Endothelial cell of umbilical vein (primary cell): ENCODE data around the gene SHOC2. TPM values are rescaled to one million over a fixed set of nuclear protein-coding genes. Genes with fewer than 3 reads are reported as not detected.

Experiments used
- BruUV-seq: library from RNA; stranded (reverse); fragments of 400-500 nt; replicated peaks from 2 replicates; lab custom pipeline; 2021; lab: Mats Ljungman, UMichigan
- CTCF ChIA-PET: fragments of 300-600, 350-600 bp; sonication (Branson Sonifier 250); formaldehyde crosslinking; loops from one replicate; lab custom pipeline; 2021; ENCODE audit warnings: antibody characterized with exemption, inconsistent platforms; lab: Charles Lee
- POLR2A ChIA-PET: fragments of 300-600, 350-600 bp; sonication (Branson Sonifier 250); formaldehyde crosslinking; loops from one replicate; lab custom pipeline; 2021; ENCODE audit warnings: antibody characterized with exemption, inconsistent platforms; lab: Charles Lee
- DNase-seq: peaks from one replicate; pipeline ENCODE4 v3.0.0-alpha.2; 2011; ENCODE audit warnings: low read depth, low spot score
- FAIRE-seq: peaks from 2 replicates; lab custom pipeline; 2011; peaks lifted over from hg19 to GRCh38; lab: Jason Lieb, UNC
- H2AFZ ChIP-seq: 2 replicates; pipeline ENCODE4 v1.6.0; 2012; ENCODE audit warnings: low read depth, low read length, control low read depth, inconsistent platforms
- H3K27ac ChIP-seq: 2 replicates; pipeline ENCODE4 v1.5.1; 2011; ENCODE audit warnings: low read depth, mild to moderate bottlenecking, control low read depth, low read length, moderate library complexity; ENCODE audit not compliant: insufficient read depth
- H3K27me3 ChIP-seq, 2 experiments: 2 replicates each; pipeline versions ENCODE4 v1.6.0 to v1.6.1; 2011; ENCODE audit warnings: low read length in 2 of 2, mixed read lengths in 1 of 2; ENCODE audit not compliant: control insufficient read depth in 2 of 2, insufficient read depth in 2 of 2
- H3K36me3 ChIP-seq, 2 experiments: 2 replicates in 1 of 2; 3 replicates in 1 of 2; pipeline ENCODE4 v1.5.1; 2011; ENCODE audit warnings: low read length in 2 of 2, mild to moderate bottlenecking in 1 of 2, moderate library complexity in 1 of 2; ENCODE audit not compliant: control insufficient read depth in 2 of 2, insufficient read depth in 2 of 2; ENCODE audit errors: extremely low read depth in 1 of 2
- H3K4me1 ChIP-seq: 3 replicates; pipeline ENCODE4 v1.5.1; 2011; ENCODE audit warnings: mild to moderate bottlenecking, low read length; ENCODE audit not compliant: control insufficient read depth, insufficient read depth; ENCODE audit errors: extremely low read depth
- H3K4me2 ChIP-seq: 2 replicates; pipeline ENCODE4 v1.6.1; 2011; ENCODE audit warnings: low read length, control low read depth, mixed read lengths; ENCODE audit not compliant: insufficient read depth
- H3K4me3 ChIP-seq, 3 experiments: fragments of 200-600 bp in 1 of 3; sonication (generic), shearing (Covaris generic) in 1 of 3; replicated peaks in 1 of 3; 2 replicates each; pipeline ENCODE4 v1.5.1; 2011 to 2016; ENCODE audit warnings: control low read depth in 3 of 3, low read length in 3 of 3, mild to moderate bottlenecking in 2 of 3, inconsistent platforms in 1 of 3, low read depth in 1 of 3, moderate library complexity in 1 of 3; ENCODE audit not compliant: insufficient read depth in 1 of 3
- H3K79me2 ChIP-seq: 2 replicates; pipeline ENCODE4 v1.6.0; 2012; ENCODE audit warnings: low read length, inconsistent platforms; ENCODE audit not compliant: control insufficient read depth, insufficient read depth
- H3K9ac ChIP-seq: replicated peaks from 2 replicates; pipeline ENCODE3; 2011; ENCODE audit warnings: low read length, control low read depth; ENCODE audit not compliant: insufficient read depth; ENCODE audit errors: extremely low read depth
- H3K9me1 ChIP-seq: replicated peaks from 3 replicates; pipeline ENCODE4 v1.6.0; 2011; ENCODE audit warnings: mild to moderate bottlenecking, low read length; ENCODE audit not compliant: control insufficient read depth, insufficient read depth; ENCODE audit errors: extremely low read depth
- H3K9me3 ChIP-seq: replicated peaks from 2 replicates; pipeline ENCODE4 v1.5.1; 2012; ENCODE audit warnings: low read length, inconsistent platforms; ENCODE audit not compliant: control insufficient read depth, insufficient read depth
- H4K20me1 ChIP-seq: replicated peaks from 2 replicates; pipeline ENCODE3; 2011; ENCODE audit warnings: mild to moderate bottlenecking, low read length; ENCODE audit not compliant: control insufficient read depth, insufficient read depth; ENCODE audit errors: extremely low read depth
- EZH2 ChIP-seq: IDR thresholded peaks from 2 replicates; pipeline ENCODE4 v1.6.1; 2012; ENCODE audit warnings: borderline replicate concordance, low read depth, mild to moderate bottlenecking, moderate library complexity, low read length, inconsistent platforms; ENCODE audit not compliant: severe bottlenecking
- FOS ChIP-seq: IDR thresholded peaks from 2 replicates; pipeline ENCODE4 v1.6.1; 2011; ENCODE audit warnings: mild to moderate bottlenecking, low read length, moderate library complexity, borderline replicate concordance; ENCODE audit not compliant: insufficient read depth
- GATA2 ChIP-seq: IDR thresholded peaks from 2 replicates; pipeline ENCODE4 v1.7.0; 2011; ENCODE audit warnings: low read depth, mild to moderate bottlenecking, moderate library complexity, mixed read lengths, low read length; ENCODE audit not compliant: insufficient read length, insufficient read depth
- POLR2AphosphoS5 ChIP-seq: IDR thresholded peaks from 2 replicates; pipeline ENCODE4 v1.6.1; 2012; ENCODE audit warnings: low read depth, mild to moderate bottlenecking, control low read depth, low read length, moderate library complexity; ENCODE audit not compliant: insufficient read depth
- dilution Hi-C: fragments of 300-500 bp; cut with MboI; formaldehyde crosslinking; loops from one replicate; pipeline ENCODE4 v1.15.0; 2019; ENCODE audit warnings: low sequenced_read_pairs; ENCODE audit not compliant: extremely low pct_ligation_motif_present
- intact Hi-C: fragments of 100-400 bp; cut with micrococcal nuclease; formaldehyde crosslinking; loops from one replicate; pipeline ENCODE4 v1.10.0; 2022
- polyA plus RNA-seq, 4 experiments: library from polyadenylated mRNA; depleted of rRNA in 3 of 4; stranded (reverse) in 3 of 4; unstranded in 1 of 4; fragments of >200 nt; gene quantifications; 2 replicates each; pipeline versions ENCODE4 v1.2.1 to v1.2.3, GENCODE V29; 2011 to 2012; ENCODE audit warnings: missing spikeins in 1 of 4
- total RNA-seq: library from RNA; stranded (reverse); gene quantifications from 2 replicates; pipeline ENCODE4 v1.2.3, GENCODE V29; 2021
- TF ChIP-seq, protein P1 (sequence below), 2 donors: IDR thresholded peaks; 1 replicate in 1 of 2; 2 replicates in 1 of 2; pipeline ENCODE4 v1.5.1; 2011; ENCODE audit warnings: low read length in 2 of 2, mild to moderate bottlenecking in 2 of 2, moderate library complexity in 2 of 2, control low read depth in 1 of 2, inconsistent platforms in 1 of 2, low read depth in 1 of 2; ENCODE audit not compliant: insufficient read depth in 1 of 2; ENCODE audit errors: extremely low read depth in 1 of 2
- TF ChIP-seq, protein P2 (sequence below): IDR thresholded peaks from 2 replicates; pipeline ENCODE4 v1.6.1; 2011; ENCODE audit not compliant: insufficient read depth, insufficient read length

SHOC2 gene
- total and polyA plus RNA-seq, 2 donors (not counting 3 experiments of a cell fraction or from before 2014, with no cell fraction given): 13.0 to 37.1 TPM

DNA sequence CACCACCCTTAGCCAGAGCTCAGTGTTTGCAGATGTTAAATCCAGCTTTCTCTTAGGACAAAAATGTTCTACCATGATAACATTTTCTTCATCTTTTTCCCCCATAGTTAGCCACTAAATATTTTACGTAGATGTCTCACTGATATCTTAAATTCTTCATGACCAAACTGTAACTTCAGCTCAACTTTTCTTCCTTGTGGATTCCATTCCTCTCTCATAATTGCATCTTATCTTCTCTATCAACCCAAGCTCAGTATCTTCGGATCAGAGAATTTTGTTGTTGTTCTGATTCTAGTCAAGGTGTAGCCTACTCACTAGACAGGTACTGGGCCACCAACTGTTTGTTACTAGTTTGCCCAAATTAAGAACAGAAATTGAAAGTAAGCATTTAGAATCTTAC, 60.2 kb downstream of the SHOC2 start:
- Histone ChIP-seq H4K20me1 (no peaks in the 10 kb centered on the region), H2AFZ (no peak overlapping the region), H3K4me3 (no peak overlapping the region), H3K27ac (no peak overlapping the region), H3K36me3 (no peaks in the 10 kb centered on the region), H3K9me3 (no peaks in the 10 kb centered on the region), H3K9me1 (no peaks in the 10 kb centered on the region), H3K27me3 (no peaks in the 10 kb centered on the region), H3K4me1 (no peaks in the 10 kb centered on the region), H3K4me2 (no peak overlapping the region), H3K79me2 (peaks cover 50% of the 10 kb centered on the region), H3K9ac (no peak overlapping the region)
- BruUV-seq: no TSS peak
- TF ChIP-seq FOS: no peak
- no peak for TF ChIP-seq EZH2
- no peak for TF ChIP-seq POLR2AphosphoS5
- no peak for TF ChIP-seq GATA2
- TF ChIP-seq, protein P1, sequence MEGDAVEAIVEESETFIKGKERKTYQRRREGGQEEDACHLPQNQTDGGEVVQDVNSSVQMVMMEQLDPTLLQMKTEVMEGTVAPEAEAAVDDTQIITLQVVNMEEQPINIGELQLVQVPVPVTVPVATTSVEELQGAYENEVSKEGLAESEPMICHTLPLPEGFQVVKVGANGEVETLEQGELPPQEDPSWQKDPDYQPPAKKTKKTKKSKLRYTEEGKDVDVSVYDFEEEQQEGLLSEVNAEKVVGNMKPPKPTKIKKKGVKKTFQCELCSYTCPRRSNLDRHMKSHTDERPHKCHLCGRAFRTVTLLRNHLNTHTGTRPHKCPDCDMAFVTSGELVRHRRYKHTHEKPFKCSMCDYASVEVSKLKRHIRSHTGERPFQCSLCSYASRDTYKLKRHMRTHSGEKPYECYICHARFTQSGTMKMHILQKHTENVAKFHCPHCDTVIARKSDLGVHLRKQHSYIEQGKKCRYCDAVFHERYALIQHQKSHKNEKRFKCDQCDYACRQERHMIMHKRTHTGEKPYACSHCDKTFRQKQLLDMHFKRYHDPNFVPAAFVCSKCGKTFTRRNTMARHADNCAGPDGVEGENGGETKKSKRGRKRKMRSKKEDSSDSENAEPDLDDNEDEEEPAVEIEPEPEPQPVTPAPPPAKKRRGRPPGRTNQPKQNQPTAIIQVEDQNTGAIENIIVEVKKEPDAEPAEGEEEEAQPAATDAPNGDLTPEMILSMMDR (IDR thresholded peaks at IDR 0.05; ENCODE audit: extremely low read depth in 1 of 2, insufficient read depth in 1 of 2, low read depth in 1 of 2, low read length in 2 of 2): no peak
- TF ChIP-seq, protein P2, sequence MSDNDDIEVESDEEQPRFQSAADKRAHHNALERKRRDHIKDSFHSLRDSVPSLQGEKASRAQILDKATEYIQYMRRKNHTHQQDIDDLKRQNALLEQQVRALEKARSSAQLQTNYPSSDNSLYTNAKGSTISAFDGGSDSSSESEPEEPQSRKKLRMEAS: no peak
- DNase-seq: no peak
- FAIRE-seq: no peak
- intact Hi-C loops: no loop called here
- dilution Hi-C loops: no loop called here
- CTCF ChIA-PET: interaction anchor here (0.9 kb wide), 1 partner anchor 14 kb away, joined by 3 read pairs; no protein-coding TSS in a partner anchor
- POLR2A ChIA-PET: no interaction called here
